SK-N-SH (cell line): ENCODE data around the gene SLX4IP.

Experiments used
- CTCF ChIP-seq: fragments of 200-600 bp; sonication (generic); IDR thresholded peaks from 2 replicates; pipeline ENCODE4 v1.6.1; 2017; ENCODE audit warnings: antibody characterized with exemption, mild to moderate bottlenecking, moderate library complexity
- EP300 ChIP-seq, 2 experiments: IDR thresholded peaks; 2 replicates each; pipeline versions ENCODE4 v1.4.0 to v1.6.1; 2012; ENCODE audit warnings: borderline replicate concordance in 1 of 2, low read depth in 1 of 2, low read length in 1 of 2
- EZH2phosphoT487 ChIP-seq: fragments of 200-600 bp; sonication (generic); IDR thresholded peaks from 2 replicates; pipeline ENCODE4 v1.6.1; 2017; ENCODE audit warnings: low read depth, mixed run types, mild to moderate bottlenecking, antibody characterized with exemption, moderate library complexity, borderline replicate concordance
- GABPA ChIP-seq: IDR thresholded peaks from 2 replicates; pipeline ENCODE4 v1.4.0; 2012; ENCODE audit warnings: low read depth, mild to moderate bottlenecking
- RAD21 ChIP-seq: IDR thresholded peaks from 2 replicates; pipeline ENCODE4 v1.6.1; 2012; ENCODE audit warnings: mild to moderate bottlenecking, low read length
- RFX5 ChIP-seq: IDR thresholded peaks from 2 replicates; pipeline ENCODE4 v1.6.1; 2012; ENCODE audit warnings: mild to moderate bottlenecking, improper control_type of control experiment, low read length
- TCF12 ChIP-seq: IDR thresholded peaks from 2 replicates; pipeline ENCODE4 v1.4.0; 2012

DNA sequence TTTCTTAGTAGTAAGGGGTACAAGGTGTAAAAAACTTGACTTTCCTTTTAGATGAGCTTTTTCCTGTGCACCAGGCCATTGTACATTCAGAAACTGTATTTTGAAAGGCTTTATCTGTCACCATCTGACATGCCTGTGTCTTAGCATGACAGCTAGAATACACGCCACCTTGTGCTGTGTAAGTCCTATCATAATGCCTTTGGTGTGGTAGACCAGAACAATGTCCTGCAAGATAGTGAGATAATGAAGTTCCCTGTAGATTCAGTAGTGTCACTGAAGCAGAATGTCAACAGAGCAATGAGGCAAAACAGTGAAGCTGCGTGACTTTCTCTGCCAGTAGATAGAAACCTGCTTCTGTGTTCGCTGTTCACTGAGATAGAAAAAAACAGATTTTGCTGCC lies 132.9 kb downstream of the SLX4IP start:
- TF ChIP-seq CTCF: no peak
- TF ChIP-seq RAD21: no peak
- no peak for TF ChIP-seq TCF12
- no peak for TF ChIP-seq RFX5
- TF ChIP-seq EP300 (IDR thresholded peaks at IDR 0.05; ENCODE audit: borderline replicate concordance in 1 of 2, low read depth in 1 of 2, low read length in 1 of 2): no peak
- TF ChIP-seq GABPA: no peak
- TF ChIP-seq EZH2phosphoT487: no peak
